HG03139 (cell line): ENCODE data around the gene TP73.

ENCODE experiments used
- ATAC-seq: cut with Tn5 transposase; IDR thresholded peaks from one replicate; pipeline ENCODE4 v1.9.1; 2021; ENCODE audit not compliant: unreplicated experiment

Gene TP73

GRCh38 chr1:3725366-3725765, 73.0 kb downstream of the TP73 start:
- no peak for ATAC-seq

- no peak for ATAC-seq
These were observed 74.9 kb downstream of the TP73 start for GRCh38 chr1:3727042-3727824.

- no peak for ATAC-seq
These were observed 75.8 kb downstream of the TP73 start for GRCh38 chr1:3727825-3728776.

GRCh38 chr1:3729594-3730542, 77.6 kb downstream of the TP73 start:
- ATAC-seq, result no peak

- ATAC-seq, result no peak
These were observed 78.4 kb downstream of the TP73 start for GRCh38 chr1:3730543-3731247.

- no peak for ATAC-seq
These were observed 79.5 kb downstream of the TP73 start for GRCh38 chr1:3731583-3732433.

GRCh38 chr1:3732434-3733093, 80.2 kb downstream of the TP73 start:
- ATAC-seq, result no peak

- ATAC-seq, result no peak
These were observed 81.0 kb downstream of the TP73 start for GRCh38 chr1:3733094-3733882.

GRCh38 chr1:3733883-3734589, 81.7 kb downstream of the TP73 start:
- no peak for ATAC-seq

GRCh38 chr1:3734602-3735001, 82.3 kb downstream of the TP73 start:
- ATAC-seq, result no peak

- ATAC-seq, result no peak
These were observed 82.8 kb downstream of the TP73 start for GRCh38 chr1:3735027-3735681.

GRCh38 chr1:3735688-3736087, 83.4 kb downstream of the TP73 start:
- no peak for ATAC-seq

- no peak for ATAC-seq
These were observed 83.8 kb downstream of the TP73 start for GRCh38 chr1:3736131-3736561.

- ATAC-seq, result no peak
These were observed 84.4 kb downstream of the TP73 start for GRCh38 chr1:3736708-3737107.

GRCh38 chr1:3738943-3739342, 86.6 kb downstream of the TP73 start:
- ATAC-seq, result no peak

- no peak for ATAC-seq
These were observed 87.7 kb downstream of the TP73 start for GRCh38 chr1:3740042-3740441.

GRCh38 chr1:3740752-3741151, 88.4 kb downstream of the TP73 start:
- ATAC-seq, result no peak
